Activated T-helper 1 cell treated with Interleukin-2 at 50 U/mL for 16 hours (primary cell): Measurements from ENCODE around the gene MARCHF11.

Source experiments
- DNase-seq: peaks from one replicate; pipeline ENCODE4 v3.0.0-alpha.2; 2020; ENCODE audit warnings: low read depth

MARCHF11 gene

GRCh38 chr5:16131878-16132277 is 47.7 kb downstream of the MARCHF11 start:
- no peak for DNase-seq

- no peak for DNase-seq
These were observed 50.6 kb downstream of the MARCHF11 start for GRCh38 chr5:16128944-16129343.

- DNase-seq = no peak
These were observed 51.6 kb downstream of the MARCHF11 start for GRCh38 chr5:16127865-16128544.

- no peak for DNase-seq
These were observed 59.0 kb downstream of the MARCHF11 start for GRCh38 chr5:16120579-16120978.

GRCh38 chr5:16119790-16120189 is 59.8 kb downstream of the MARCHF11 start:
- no peak for DNase-seq

- DNase-seq = no peak
These were observed 64.5 kb downstream of the MARCHF11 start for GRCh38 chr5:16115140-16115539.

- DNase-seq = no peak
These were observed 71.2 kb downstream of the MARCHF11 start for GRCh38 chr5:16108418-16108817.

GRCh38 chr5:16104961-16105360 is 74.6 kb downstream of the MARCHF11 start:
- no peak for DNase-seq

- no peak for DNase-seq
These were observed 84.0 kb downstream of the MARCHF11 start for GRCh38 chr5:16095612-16096011.

GRCh38 chr5:16090270-16090669 is 89.3 kb downstream of the MARCHF11 start:
- DNase-seq = no peak

- DNase-seq = no peak
These were observed 96.6 kb downstream of the MARCHF11 start for GRCh38 chr5:16082982-16083381.

- DNase-seq = no peak
These were observed 97.5 kb downstream of the MARCHF11 start for GRCh38 chr5:16082053-16082452.

- DNase-seq = no peak
These were observed 98.1 kb downstream of the MARCHF11 start for GRCh38 chr5:16081376-16081955.

- no peak for DNase-seq
These were observed 102.9 kb downstream of the MARCHF11 start for GRCh38 chr5:16076657-16077056.

GRCh38 chr5:16074358-16074757 is 105.2 kb downstream of the MARCHF11 start:
- DNase-seq = no peak

- DNase-seq = no peak
These were observed 107.0 kb downstream of the MARCHF11 start for GRCh38 chr5:16072616-16073015.

- no peak for DNase-seq
These were observed 112.2 kb downstream of the MARCHF11 start for GRCh38 chr5:16067415-16067814.

GRCh38 chr5:16066810-16067209 is 112.8 kb downstream of the MARCHF11 start:
- DNase-seq = no peak

- DNase-seq = no peak
These were observed 113.3 kb downstream of the MARCHF11 start for GRCh38 chr5:16066320-16066719.

- DNase-seq = no peak
These were observed 113.8 kb downstream of the MARCHF11 start for GRCh38 chr5:16065831-16066230.

- no peak for DNase-seq
These were observed 115.3 kb downstream of the MARCHF11 start for GRCh38 chr5:16064135-16064893.

GRCh38 chr5:16061163-16061562 is 118.4 kb downstream of the MARCHF11 start:
- no peak for DNase-seq

- no peak for DNase-seq
These were observed 122.3 kb downstream of the MARCHF11 start for GRCh38 chr5:16057277-16057676.
